C4-2B (cell line): ENCODE measurements around the gene EPC1.
"Not testable (repeated sequence)": the region's sequence is repeated elsewhere in the genome, so short reads cannot be mapped to it uniquely, and the experiment has no call there.

ENCODE experiments used
- H3K27ac ChIP-seq: fragments of 450-650 bp; 2 replicates; pipeline ENCODE4 v1.5.1; 2017
- CTCF ChIP-seq: fragments of 450-650 bp; conservative IDR thresholded peaks from 2 replicates; pipeline ENCODE4 v1.5.1; 2017; ENCODE audit warnings: mild to moderate bottlenecking
- ZFX ChIP-seq: fragments of 450-650 bp; IDR thresholded peaks from 2 replicates; pipeline ENCODE4 v1.6.1; 2017

The EPC1 gene

GRCh38 chr10:32244011-32244410 lies 102.9 kb downstream of the EPC1 start:
- TF ChIP-seq ZFX, result no peak
- TF ChIP-seq CTCF, result no peak
- no peak overlapping the region for H3K27ac ChIP-seq

- H3K27ac ChIP-seq, result no peak overlapping the region
- no peak for TF ChIP-seq ZFX
- no peak for TF ChIP-seq CTCF
Observed at GRCh38 chr10:32241946-32242345, 105.0 kb downstream of the EPC1 start.

- H3K27ac ChIP-seq, result no peak overlapping the region
- TF ChIP-seq ZFX, result no peak
- TF ChIP-seq CTCF, result no peak
Observed at GRCh38 chr10:32240471-32240870, 106.5 kb downstream of the EPC1 start.

- TF ChIP-seq CTCF (no peak), ZFX (no peak)
- H3K27ac ChIP-seq, result no peak overlapping the region
Observed at GRCh38 chr10:32239769-32240168, 107.2 kb downstream of the EPC1 start.

GRCh38 chr10:32237644-32238345 lies 109.2 kb downstream of the EPC1 start:
- no peak overlapping the region for H3K27ac ChIP-seq
- TF ChIP-seq ZFX, result no peak

GRCh38 chr10:32234471-32234870 lies 112.5 kb downstream of the EPC1 start:
- no peak for TF ChIP-seq ZFX
- no peak for TF ChIP-seq CTCF
- no peak overlapping the region for H3K27ac ChIP-seq

GRCh38 chr10:32233375-32233774 lies 113.6 kb downstream of the EPC1 start:
- H3K27ac ChIP-seq, result not testable (repeated sequence)

GRCh38 chr10:32232378-32232777 lies 114.6 kb downstream of the EPC1 start:
- no peak for TF ChIP-seq ZFX
- TF ChIP-seq CTCF, result no peak
- H3K27ac ChIP-seq, result no peak overlapping the region

GRCh38 chr10:32229788-32230187 lies 117.2 kb downstream of the EPC1 start:
- not testable (repeated sequence) for H3K27ac ChIP-seq
